ENCODE results near the gene PPP1R8. TPM values are rescaled to one million over a fixed set of nuclear protein-coding genes. Genes with fewer than 3 reads are reported as not detected.

The PPP1R8 gene
- total and polyA plus RNA-seq, 10 donors, result 22.5 to 39.1 (median 29.6) TPM

DNA sequence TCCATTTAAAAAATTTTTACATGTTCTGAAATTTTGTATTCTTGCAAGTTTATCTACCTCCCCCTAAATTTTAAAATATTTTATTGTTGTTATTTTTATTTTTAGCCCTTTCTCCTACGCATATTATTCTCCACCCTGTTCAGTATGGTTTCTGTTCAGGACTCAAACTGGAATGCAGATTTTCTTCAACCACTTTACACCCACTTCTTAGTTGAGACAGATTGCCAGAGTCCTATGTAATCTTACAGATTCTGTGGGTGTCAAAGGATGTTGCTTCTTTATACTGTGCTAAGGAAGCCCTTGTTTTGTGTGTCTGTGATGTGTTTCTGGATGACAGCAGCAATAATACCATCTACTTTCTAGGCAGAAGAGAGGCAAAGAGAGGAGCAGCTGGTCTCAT lies 20.7 kb upstream of the PPP1R8 start:
- Histone ChIP-seq H3K4me1 (no peaks in the 10 kb centered on the region), H3K4me3 (no peak overlapping the region), H3K36me3 (peaks cover 0 to 100% (median 54%) of the 10 kb centered on the region in 6 donors), H3K27me3 (replicated peaks in 1 of 7) (no peaks in the 10 kb centered on the region), H3K27ac (no peak overlapping the region), H3K9me3 (no peaks in the 10 kb centered on the region)
- 91 to 100% (median 94%) methylated on average over 1 of the region's 1 CpG for WGBS, 5 donors
- no peak for TF ChIP-seq POLR2A (IDR thresholded peaks at IDR 0.05)
- no peak for TF ChIP-seq POLR2AphosphoS5 (IDR thresholded peaks at IDR 0.05)
- TF ChIP-seq, protein P1, sequence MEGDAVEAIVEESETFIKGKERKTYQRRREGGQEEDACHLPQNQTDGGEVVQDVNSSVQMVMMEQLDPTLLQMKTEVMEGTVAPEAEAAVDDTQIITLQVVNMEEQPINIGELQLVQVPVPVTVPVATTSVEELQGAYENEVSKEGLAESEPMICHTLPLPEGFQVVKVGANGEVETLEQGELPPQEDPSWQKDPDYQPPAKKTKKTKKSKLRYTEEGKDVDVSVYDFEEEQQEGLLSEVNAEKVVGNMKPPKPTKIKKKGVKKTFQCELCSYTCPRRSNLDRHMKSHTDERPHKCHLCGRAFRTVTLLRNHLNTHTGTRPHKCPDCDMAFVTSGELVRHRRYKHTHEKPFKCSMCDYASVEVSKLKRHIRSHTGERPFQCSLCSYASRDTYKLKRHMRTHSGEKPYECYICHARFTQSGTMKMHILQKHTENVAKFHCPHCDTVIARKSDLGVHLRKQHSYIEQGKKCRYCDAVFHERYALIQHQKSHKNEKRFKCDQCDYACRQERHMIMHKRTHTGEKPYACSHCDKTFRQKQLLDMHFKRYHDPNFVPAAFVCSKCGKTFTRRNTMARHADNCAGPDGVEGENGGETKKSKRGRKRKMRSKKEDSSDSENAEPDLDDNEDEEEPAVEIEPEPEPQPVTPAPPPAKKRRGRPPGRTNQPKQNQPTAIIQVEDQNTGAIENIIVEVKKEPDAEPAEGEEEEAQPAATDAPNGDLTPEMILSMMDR (IDR thresholded peaks at IDR 0.05 in 8 of 11, conservative IDR thresholded peaks at IDR 0.05 in 3 of 11), result no peak
- no peak for DNase-seq
- intact Hi-C loops (cut with DNase I; ENCODE audit: low total_unique reads), result no loop called here

DNA sequence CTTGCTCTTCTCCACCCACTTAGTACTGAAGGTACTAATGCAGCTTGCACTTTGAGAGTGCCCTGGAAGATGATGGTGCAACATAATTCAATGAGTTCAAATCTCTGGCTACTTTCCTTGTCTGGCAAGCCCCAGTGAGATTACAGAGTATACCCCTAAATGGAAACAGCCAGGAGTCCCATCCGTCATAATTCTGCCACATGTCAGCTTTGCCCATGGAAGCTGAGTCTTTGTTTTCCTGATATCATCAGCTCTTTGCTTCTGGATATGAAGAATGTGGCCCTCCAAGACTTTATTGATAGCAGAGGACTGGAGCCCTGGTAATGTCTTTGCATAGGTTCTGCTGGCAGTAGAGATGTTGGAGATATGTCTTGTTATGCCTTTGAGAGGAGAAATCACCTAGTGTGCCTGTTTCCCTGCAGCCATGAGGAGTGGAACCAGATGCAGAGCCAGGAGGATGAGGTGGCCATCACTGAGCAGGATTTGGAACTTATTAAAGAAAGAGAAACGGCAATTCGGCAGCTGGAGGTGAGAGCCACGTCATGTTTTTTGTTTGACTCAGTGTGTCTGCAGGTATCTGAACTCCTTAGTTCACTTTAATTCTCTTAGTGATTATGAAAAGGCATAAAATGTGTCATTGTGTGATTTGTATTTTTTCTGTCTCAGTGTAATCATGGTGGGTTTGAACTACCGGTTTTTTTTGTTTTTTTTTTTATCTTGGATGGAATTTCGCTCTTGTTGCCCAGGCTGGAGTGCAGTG lies 18.7 kb upstream of the PPP1R8 start:
- intact Hi-C loops (cut with DNase I; ENCODE audit: low total_unique reads), result no loop called here
- TF ChIP-seq, protein P1 (IDR thresholded peaks at IDR 0.05 in 8 of 11, conservative IDR thresholded peaks at IDR 0.05 in 3 of 11), result no peak
- Histone ChIP-seq H3K4me1 (no peaks in the 10 kb centered on the region), H3K4me3 (no peak overlapping the region), H3K36me3 (peaks cover 0 to 100% (median 50%) of the 10 kb centered on the region in 6 donors), H3K27ac (no peak overlapping the region), H3K27me3 (replicated peaks in 1 of 7) (no peaks in the 10 kb centered on the region), H3K9me3 (no peaks in the 10 kb centered on the region)
- WGBS, 5 donors, result 80 to 96% (median 90%) methylated on average over 6 of the region's 6 CpGs
- DNase-seq, result no peak

DNA sequence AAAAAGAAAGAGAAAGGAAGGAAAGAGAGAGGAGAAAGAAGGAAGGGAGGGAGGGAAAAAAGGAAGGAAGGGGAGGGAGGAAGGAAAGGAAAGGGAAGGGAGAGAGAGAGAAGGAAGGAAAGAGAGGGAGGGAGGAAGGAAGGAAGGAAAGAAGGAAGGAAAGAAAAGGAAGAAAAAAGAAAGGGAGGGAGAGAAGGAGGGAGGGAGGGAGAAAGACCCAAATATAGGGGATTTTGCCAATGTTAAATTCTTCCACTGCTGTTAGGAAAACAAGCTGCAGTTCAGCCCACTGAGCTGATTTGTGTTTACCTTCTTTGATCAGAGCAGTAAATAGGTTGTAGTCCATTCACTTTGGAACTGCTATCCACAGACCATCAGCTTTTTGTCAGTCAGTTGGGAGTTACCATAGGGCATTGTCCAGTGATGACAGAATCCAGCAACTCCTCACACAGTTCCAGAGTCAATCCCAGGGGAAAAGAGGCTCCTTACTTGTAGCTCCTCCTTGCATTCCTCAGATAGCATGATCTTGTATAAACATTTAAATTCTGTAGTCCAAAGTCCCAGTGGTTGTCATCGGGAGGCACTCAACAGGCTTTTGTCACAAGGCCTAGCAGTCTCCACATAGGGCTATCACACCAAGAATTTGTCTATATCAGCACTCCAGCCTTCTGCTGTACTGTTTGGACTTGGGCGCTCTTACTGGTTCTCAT lies 13.5 kb upstream of the PPP1R8 start:
- H3K4me1 ChIP-seq, result no peaks in the 10 kb centered on the region
- H3K27me3 ChIP-seq (replicated peaks in 1 of 7), result no peaks in the 10 kb centered on the region
- H3K4me3 ChIP-seq, result no peak overlapping the region
- TF ChIP-seq, protein P1 (IDR thresholded peaks at IDR 0.05 in 8 of 11, conservative IDR thresholded peaks at IDR 0.05 in 3 of 11), result no peak
- TF ChIP-seq POLR2AphosphoS5 (IDR thresholded peaks at IDR 0.05), result no peak
- TF ChIP-seq POLR2A (IDR thresholded peaks at IDR 0.05), result no peak
- no peak for DNase-seq
- no peak overlapping the region for H3K27ac ChIP-seq
- intact Hi-C loops (cut with DNase I; ENCODE audit: low total_unique reads), result no loop called here
- peaks cover 0 to 99% (median 80%) of the 10 kb centered on the region in 6 donors for H3K36me3 ChIP-seq
- H3K9me3 ChIP-seq, result no peaks in the 10 kb centered on the region
- 77 to 90% (median 87%) methylated on average over 2 of the region's 2 CpGs for WGBS, 5 donors

DNA sequence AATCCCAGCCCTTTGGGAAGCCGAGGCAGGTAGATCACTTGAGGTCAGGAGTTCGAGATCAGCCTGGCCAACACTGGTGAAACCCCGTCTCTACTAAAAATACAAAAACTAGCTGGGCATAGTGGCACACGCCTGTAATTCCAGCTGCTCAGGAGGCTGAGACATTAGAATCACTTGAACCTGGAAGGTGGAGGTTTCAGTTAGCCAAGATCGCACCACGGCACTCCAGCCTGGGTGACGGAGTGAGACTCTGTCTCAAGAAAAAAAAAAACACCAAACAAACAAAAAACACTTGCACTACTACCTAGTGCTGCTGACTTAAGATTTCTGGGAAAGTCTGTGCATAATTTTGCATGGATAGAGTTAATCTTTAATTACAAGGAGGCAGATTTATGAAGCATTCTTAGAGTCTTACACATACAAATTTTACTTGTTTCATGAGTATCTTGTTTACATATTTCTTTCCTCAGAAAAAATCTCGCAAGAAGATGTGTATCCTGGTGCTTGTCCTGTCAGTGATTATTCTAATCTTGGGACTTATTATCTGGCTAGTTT lies 8.7 kb upstream of the PPP1R8 start:
- Histone ChIP-seq H3K4me1 (no peaks in the 10 kb centered on the region), H3K27me3 (replicated peaks in 1 of 7) (no peaks in the 10 kb centered on the region), H3K36me3 (peaks cover 0 to 89% (median 60%) of the 10 kb centered on the region in 6 donors), H3K27ac (no peak overlapping the region), H3K9me3 (no peaks in the 10 kb centered on the region), H3K4me3 (no peak overlapping the region)
- WGBS, 5 donors, result 91 to 96% (median 95%) methylated on average over 8 of the region's 8 CpGs
- TF ChIP-seq POLR2AphosphoS5 (IDR thresholded peaks at IDR 0.05), result no peak
- TF ChIP-seq, protein P1 (IDR thresholded peaks at IDR 0.05 in 8 of 11, conservative IDR thresholded peaks at IDR 0.05 in 3 of 11), result no peak
- TF ChIP-seq POLR2A (IDR thresholded peaks at IDR 0.05), result no peak
- no peak for DNase-seq
- intact Hi-C loops (cut with DNase I; ENCODE audit: low total_unique reads), result no loop called here

Data from spleen (tissue), 11 donors.